RWPE2 (cell line): Measurements from ENCODE around the gene ELP4.

Source experiments
- ATAC-seq: fragments of 200-7000 bp; cut with Tn5 transposase; 3 replicates; pipeline ENCODE4 v1.9.1; 2021; ENCODE audit warnings: low read depth
- DNase-seq: peaks from one replicate; pipeline ENCODE4 v3.0.0-alpha.2; 2020; ENCODE audit warnings: low spot score
- H3K27ac ChIP-seq: fragments of 450-650 bp; 2 replicates; pipeline ENCODE4 v1.5.1; 2017; ENCODE audit warnings: mild to moderate bottlenecking; ENCODE audit not compliant: poor library complexity, severe bottlenecking
- H3K27me3 ChIP-seq: fragments of 250-450 bp; sonication (Bioruptor Pico); 2 replicates; pipeline ENCODE4 v1.5.1; 2021; ENCODE audit warnings: mild to moderate bottlenecking, moderate library complexity; ENCODE audit not compliant: insufficient read depth, poor library complexity, severe bottlenecking
- H3K36me3 ChIP-seq: fragments of 250-450 bp; sonication (Bioruptor Pico); 2 replicates; pipeline ENCODE4 v1.5.1; 2020; ENCODE audit warnings: low read depth, mild to moderate bottlenecking, moderate library complexity
- H3K4me1 ChIP-seq: fragments of 250-450 bp; sonication (Bioruptor Pico); 2 replicates; pipeline ENCODE4 v1.5.1; 2021; ENCODE audit warnings: mild to moderate bottlenecking, moderate library complexity; ENCODE audit not compliant: insufficient read depth, poor library complexity, severe bottlenecking
- H3K4me3 ChIP-seq: fragments of 250-450 bp; sonication (Bioruptor Pico); 2 replicates; pipeline ENCODE4 v1.5.1; 2021; ENCODE audit warnings: mild to moderate bottlenecking, moderate library complexity; ENCODE audit not compliant: severe bottlenecking
- H3K9me3 ChIP-seq: fragments of 250-450 bp; sonication (Bioruptor Pico); 2 replicates; pipeline ENCODE4 v1.5.1; 2021; ENCODE audit warnings: mild to moderate bottlenecking, moderate library complexity; ENCODE audit not compliant: severe bottlenecking
- TF ChIP-seq, protein P1 (sequence below): fragments of 450-650 bp; IDR thresholded peaks from one replicate; pipeline ENCODE4 v1.5.1; 2017; ENCODE audit warnings: mild to moderate bottlenecking, moderate library complexity; ENCODE audit not compliant: poor library complexity, severe bottlenecking

ELP4 gene

DNA sequence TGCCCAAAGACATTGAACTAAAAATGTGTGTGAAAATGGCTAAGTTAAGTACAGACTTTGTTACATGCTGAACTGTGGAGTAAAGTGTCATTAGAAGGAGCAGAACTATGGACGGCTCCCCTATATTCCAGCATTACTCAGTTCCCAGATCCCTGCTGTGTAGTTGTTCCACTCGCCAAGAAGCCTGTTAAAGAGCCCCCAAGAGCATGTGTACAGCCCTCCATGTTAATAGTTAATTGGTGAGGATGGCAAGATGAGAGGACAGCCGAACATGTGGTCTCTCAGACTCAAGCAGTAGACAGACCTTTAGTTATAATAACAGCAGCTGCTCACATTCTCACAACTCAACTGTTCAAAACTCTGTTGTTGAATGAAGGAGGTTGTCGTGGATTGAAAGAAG, 127.4 kb downstream of the ELP4 start:
- no peaks in the 10 kb centered on the region for H3K36me3 ChIP-seq
- H3K9me3 ChIP-seq: no peaks in the 10 kb centered on the region
- DNase-seq: no peak
- no peak overlapping the region for H3K27ac ChIP-seq
- H3K4me1 ChIP-seq: no peaks in the 10 kb centered on the region
- TF ChIP-seq, protein P1, sequence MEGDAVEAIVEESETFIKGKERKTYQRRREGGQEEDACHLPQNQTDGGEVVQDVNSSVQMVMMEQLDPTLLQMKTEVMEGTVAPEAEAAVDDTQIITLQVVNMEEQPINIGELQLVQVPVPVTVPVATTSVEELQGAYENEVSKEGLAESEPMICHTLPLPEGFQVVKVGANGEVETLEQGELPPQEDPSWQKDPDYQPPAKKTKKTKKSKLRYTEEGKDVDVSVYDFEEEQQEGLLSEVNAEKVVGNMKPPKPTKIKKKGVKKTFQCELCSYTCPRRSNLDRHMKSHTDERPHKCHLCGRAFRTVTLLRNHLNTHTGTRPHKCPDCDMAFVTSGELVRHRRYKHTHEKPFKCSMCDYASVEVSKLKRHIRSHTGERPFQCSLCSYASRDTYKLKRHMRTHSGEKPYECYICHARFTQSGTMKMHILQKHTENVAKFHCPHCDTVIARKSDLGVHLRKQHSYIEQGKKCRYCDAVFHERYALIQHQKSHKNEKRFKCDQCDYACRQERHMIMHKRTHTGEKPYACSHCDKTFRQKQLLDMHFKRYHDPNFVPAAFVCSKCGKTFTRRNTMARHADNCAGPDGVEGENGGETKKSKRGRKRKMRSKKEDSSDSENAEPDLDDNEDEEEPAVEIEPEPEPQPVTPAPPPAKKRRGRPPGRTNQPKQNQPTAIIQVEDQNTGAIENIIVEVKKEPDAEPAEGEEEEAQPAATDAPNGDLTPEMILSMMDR: no peak
- no peaks in the 10 kb centered on the region for H3K27me3 ChIP-seq
- ATAC-seq: no peak
- H3K4me3 ChIP-seq: no peak overlapping the region

DNA sequence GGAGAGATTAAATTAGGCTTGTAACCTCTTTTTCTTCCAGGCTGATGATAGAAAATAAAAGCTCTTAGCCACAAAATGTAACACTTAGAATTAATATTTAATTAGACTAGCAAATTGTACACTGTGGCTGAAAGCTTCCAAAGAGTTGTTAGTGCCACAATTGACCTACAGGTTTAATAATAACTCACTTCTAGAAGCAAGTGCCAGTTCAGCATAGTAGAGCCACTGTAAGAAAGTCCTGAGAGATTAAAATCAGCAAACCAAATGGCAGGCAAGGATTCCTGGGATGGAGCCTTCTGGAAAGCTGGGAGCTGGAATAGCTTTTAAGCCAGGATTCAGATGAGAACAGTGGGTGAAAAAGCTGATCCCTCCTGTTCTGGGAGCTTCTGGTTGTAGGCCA, 131.0 kb downstream of the ELP4 start:
- no peak for DNase-seq
- Histone ChIP-seq H3K27ac (no peak overlapping the region), H3K36me3 (no peaks in the 10 kb centered on the region), H3K27me3 (no peaks in the 10 kb centered on the region), H3K9me3 (no peaks in the 10 kb centered on the region), H3K4me1 (peaks cover 25% of the 10 kb centered on the region), H3K4me3 (no peak overlapping the region)
- ATAC-seq: no peak
- TF ChIP-seq, protein P1: no peak

DNA sequence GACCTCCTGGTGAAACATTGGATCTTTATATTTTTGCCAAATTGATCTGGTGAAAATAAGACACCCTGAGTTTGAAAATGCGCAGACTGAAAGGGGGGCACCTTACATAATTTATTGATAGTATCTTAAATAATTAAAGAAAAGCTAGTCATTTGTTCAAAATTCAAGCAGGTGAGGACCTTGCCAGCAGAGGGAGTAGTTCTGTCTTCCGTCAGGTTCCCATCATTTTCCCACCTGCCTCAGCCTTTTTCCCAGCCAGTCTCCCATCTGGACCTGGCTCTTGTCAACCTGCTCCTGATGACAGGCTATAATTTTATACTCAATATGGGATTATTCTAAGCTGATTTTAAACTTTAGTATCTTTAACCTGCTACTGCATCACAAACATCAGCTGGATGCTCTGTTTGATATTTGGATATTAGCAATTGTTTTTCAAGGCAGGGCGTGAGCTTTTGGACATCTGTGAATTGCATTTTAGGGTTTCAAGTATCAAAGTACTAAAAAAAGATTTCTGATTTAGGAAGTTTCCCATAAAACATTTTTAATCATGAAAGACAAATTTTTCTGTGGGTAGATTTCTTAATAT, 132.0 kb downstream of the ELP4 start:
- Histone ChIP-seq H3K4me3 (no peak overlapping the region), H3K27ac (no peak overlapping the region), H3K9me3 (no peaks in the 10 kb centered on the region), H3K4me1 (peaks cover 34% of the 10 kb centered on the region), H3K36me3 (no peaks in the 10 kb centered on the region), H3K27me3 (no peaks in the 10 kb centered on the region)
- DNase-seq (no peak), ATAC-seq (no peak)
- TF ChIP-seq, protein P1: peak; percentile 88

DNA sequence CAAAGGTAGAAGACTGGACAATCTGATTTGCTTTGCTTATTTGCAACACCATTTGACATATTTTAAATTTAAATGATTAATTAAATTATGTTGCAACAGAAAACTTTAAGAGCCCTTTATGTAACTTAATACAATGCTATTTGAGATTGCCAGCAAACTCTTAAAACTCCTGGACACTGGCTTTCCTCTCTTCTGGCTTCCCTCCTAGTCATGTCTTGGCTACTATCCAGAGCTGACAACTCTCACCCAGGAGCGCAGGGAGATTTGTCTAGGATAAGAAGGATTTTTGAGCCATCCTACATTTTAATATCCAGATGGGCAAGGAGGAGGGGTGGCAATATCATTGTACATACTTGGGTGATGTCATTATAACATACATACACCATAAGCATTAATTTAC, 134.3 kb downstream of the ELP4 start:
- ATAC-seq: peak; percentile 70
- Histone ChIP-seq H3K27me3 (no peaks in the 10 kb centered on the region), H3K36me3 (no peaks in the 10 kb centered on the region), H3K4me3 (no peak overlapping the region), H3K4me1 (peaks cover 37% of the 10 kb centered on the region), H3K9me3 (no peaks in the 10 kb centered on the region), H3K27ac (peak overlapping the region; percentile 45)
- TF ChIP-seq, protein P1: no peak
- DNase-seq: no peak

DNA sequence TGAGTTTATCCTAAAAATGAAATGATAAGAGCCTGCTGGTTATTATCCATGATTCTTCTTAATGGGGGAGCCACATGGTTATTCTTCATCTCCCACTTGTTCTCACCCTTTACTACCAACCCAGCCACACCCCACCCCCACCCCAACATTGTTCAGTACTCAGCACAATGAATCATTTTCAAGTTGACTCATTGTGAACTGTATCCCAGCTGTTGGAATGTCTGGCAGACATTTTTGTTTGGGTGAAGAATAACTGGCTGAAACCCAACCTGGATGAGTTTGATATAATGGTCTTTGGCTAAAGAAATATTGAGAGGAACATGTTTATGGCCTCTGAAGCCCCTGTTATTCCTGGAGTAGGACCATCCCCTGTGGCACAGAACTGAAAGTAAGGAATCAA, 136.2 kb downstream of the ELP4 start:
- Histone ChIP-seq H3K27ac (peak overlapping the region; percentile 60), H3K27me3 (no peaks in the 10 kb centered on the region), H3K36me3 (no peaks in the 10 kb centered on the region), H3K4me1 (peaks cover 37% of the 10 kb centered on the region), H3K9me3 (no peaks in the 10 kb centered on the region), H3K4me3 (no peak overlapping the region)
- DNase-seq (no peak), ATAC-seq (peak; percentile 88)
- TF ChIP-seq, protein P1: no peak
